Measurements from ENCODE around the gene PKP4.

PKP4 gene

DNA sequence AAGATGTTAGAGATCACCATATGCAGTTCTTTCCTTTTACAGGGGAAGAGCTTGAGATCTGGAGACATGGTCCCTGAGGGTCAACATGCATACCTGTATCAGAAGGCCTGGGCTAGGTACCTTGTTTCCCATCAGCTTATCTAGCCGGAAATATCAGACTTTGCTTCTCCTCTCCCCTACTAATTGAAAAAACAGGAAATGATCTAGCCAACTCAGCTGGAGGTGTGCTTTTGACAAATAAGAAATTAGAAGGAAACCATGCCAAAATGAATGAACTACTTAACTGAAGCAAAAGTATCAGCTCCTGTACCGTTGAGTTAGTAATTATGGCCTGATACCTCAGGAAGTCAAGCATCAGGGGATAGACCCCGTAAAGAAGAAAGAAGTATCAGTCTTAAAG, 20.4 kb downstream of the PKP4 start:
- TF ChIP-seq REST (IDR thresholded peaks at IDR 0.05; ENCODE audit: insufficient read depth in 1 of 2, low read depth in 2 of 2, low read length in 2 of 2): no peak

- no peak for TF ChIP-seq POLR2AphosphoS5 (IDR thresholded peaks at IDR 0.05; ENCODE audit: low read depth, low read length)
- TF ChIP-seq FOXP2 (optimal IDR thresholded peaks at IDR 0.05; ENCODE audit: borderline replicate concordance, extremely low read depth, extremely low read length, insufficient read depth): no peak
- TF ChIP-seq TAF1 (IDR thresholded peaks at IDR 0.05; ENCODE audit: borderline replicate concordance, insufficient read depth, low read length): no peak
- TF ChIP-seq SIN3A (IDR thresholded peaks at IDR 0.05; ENCODE audit: borderline replicate concordance, insufficient read depth, low read length): no peak
- TF ChIP-seq REST (IDR thresholded peaks at IDR 0.05; ENCODE audit: insufficient read depth in 1 of 2, low read depth in 2 of 2, low read length in 2 of 2): no peak
Measured at GRCh38 chr2:158478237-158478636, 21.5 kb downstream of the PKP4 start.

GRCh38 chr2:158478816-158479215, 22.1 kb downstream of the PKP4 start:
- TF ChIP-seq TAF1 (IDR thresholded peaks at IDR 0.05; ENCODE audit: borderline replicate concordance, insufficient read depth, low read length) (no peak), FOXP2 (optimal IDR thresholded peaks at IDR 0.05; ENCODE audit: borderline replicate concordance, extremely low read depth, extremely low read length, insufficient read depth) (no peak), SIN3A (IDR thresholded peaks at IDR 0.05; ENCODE audit: borderline replicate concordance, insufficient read depth, low read length) (no peak), POLR2AphosphoS5 (IDR thresholded peaks at IDR 0.05; ENCODE audit: low read depth, low read length) (no peak), REST (IDR thresholded peaks at IDR 0.05; ENCODE audit: insufficient read depth in 1 of 2, low read depth in 2 of 2, low read length in 2 of 2) (no peak)

GRCh38 chr2:158481116-158481515, 24.4 kb downstream of the PKP4 start:
- no peak for TF ChIP-seq REST (IDR thresholded peaks at IDR 0.05; ENCODE audit: insufficient read depth in 1 of 2, low read depth in 2 of 2, low read length in 2 of 2)
- TF ChIP-seq POLR2AphosphoS5 (IDR thresholded peaks at IDR 0.05; ENCODE audit: low read depth, low read length): no peak
- no peak for TF ChIP-seq FOXP2 (optimal IDR thresholded peaks at IDR 0.05; ENCODE audit: borderline replicate concordance, extremely low read depth, extremely low read length, insufficient read depth)
- no peak for TF ChIP-seq TAF1 (IDR thresholded peaks at IDR 0.05; ENCODE audit: borderline replicate concordance, insufficient read depth, low read length)
- TF ChIP-seq SIN3A (IDR thresholded peaks at IDR 0.05; ENCODE audit: borderline replicate concordance, insufficient read depth, low read length): no peak

- no peak for TF ChIP-seq REST (IDR thresholded peaks at IDR 0.05; ENCODE audit: insufficient read depth in 1 of 2, low read depth in 2 of 2, low read length in 2 of 2)
- TF ChIP-seq TAF1 (IDR thresholded peaks at IDR 0.05; ENCODE audit: borderline replicate concordance, insufficient read depth, low read length): no peak
Measured at GRCh38 chr2:158482594-158482993, 25.8 kb downstream of the PKP4 start.
